Duodenal mucosa (tissue), 2 donors: ENCODE measurements around the gene CA4.

Source experiments
- H3K27ac ChIP-seq: one replicate; pipeline ENCODE4 v1.7.0; 2013; ENCODE audit warnings: low read depth, low read length
- H3K27me3 ChIP-seq, 2 donors: one replicate each; pipeline ENCODE4 v1.7.0; 2013; ENCODE audit warnings: low read length in 2 of 2, control low read depth in 1 of 2; ENCODE audit not compliant: insufficient read depth in 2 of 2, control insufficient read depth in 1 of 2
- H3K36me3 ChIP-seq, 2 donors: one replicate each; pipeline ENCODE4 v1.7.0; 2013; ENCODE audit warnings: low read length in 2 of 2, control low read depth in 1 of 2; ENCODE audit not compliant: insufficient read depth in 2 of 2, control insufficient read depth in 1 of 2
- H3K4me1 ChIP-seq, 2 donors: one replicate each; pipeline ENCODE4 v1.7.0; 2013; ENCODE audit warnings: low read length in 2 of 2, control low read depth in 1 of 2; ENCODE audit not compliant: insufficient read depth in 2 of 2, control insufficient read depth in 1 of 2
- H3K4me3 ChIP-seq, 2 donors: one replicate each; pipeline ENCODE4 v1.7.0; 2013; ENCODE audit warnings: low read length in 2 of 2, low read depth in 1 of 2
- H3K9ac ChIP-seq, 2 donors: one replicate each; pipeline ENCODE4 v1.7.0; 2013; ENCODE audit warnings: low read length in 2 of 2, low read depth in 1 of 2
- H3K9me3 ChIP-seq, 2 donors: one replicate each; pipeline ENCODE4 v1.7.0; 2013; ENCODE audit warnings: low read length in 2 of 2, control low read depth in 1 of 2; ENCODE audit not compliant: control insufficient read depth in 1 of 2

CA4 gene

GRCh38 chr17:60164697-60165096, 14.9 kb downstream of the CA4 start:
- Histone ChIP-seq H3K27ac (no peak overlapping the region), H3K4me1 (peaks cover 34 to 37% of the 10 kb centered on the region in 2 donors), H3K4me3 (no peak overlapping the region), H3K9me3 (no peaks in the 10 kb centered on the region), H3K9ac (no peak overlapping the region), H3K36me3 (no peaks in the 10 kb centered on the region), H3K27me3 (no peaks in the 10 kb centered on the region)

DNA sequence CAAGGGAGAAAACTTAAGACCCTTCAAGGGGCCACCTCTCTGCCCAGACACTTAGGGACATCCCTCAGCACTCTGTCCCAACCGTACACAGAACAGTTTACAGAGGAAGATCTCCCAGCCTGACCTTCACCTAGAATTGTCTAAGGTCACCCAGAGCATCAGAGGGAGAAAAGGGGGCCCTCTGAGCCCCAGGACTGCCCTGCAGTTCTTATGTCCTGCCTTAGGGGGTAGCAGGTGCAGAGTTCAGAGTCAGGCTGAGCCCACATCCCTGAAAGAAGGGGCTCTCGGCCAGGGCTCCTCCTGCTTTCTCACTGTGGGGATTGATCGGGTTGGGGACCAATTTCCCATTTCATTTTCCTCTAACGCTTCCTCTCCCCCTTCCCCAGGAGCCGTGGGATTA, 15.4 kb downstream of the CA4 start:
- H3K27ac ChIP-seq: no peak overlapping the region
- H3K9me3 ChIP-seq: no peaks in the 10 kb centered on the region
- H3K4me3 ChIP-seq: no peak overlapping the region
- no peaks in the 10 kb centered on the region for H3K36me3 ChIP-seq
- peaks cover 39 to 42% of the 10 kb centered on the region in 2 donors for H3K4me1 ChIP-seq
- H3K9ac ChIP-seq: no peak overlapping the region
- no peaks in the 10 kb centered on the region for H3K27me3 ChIP-seq

- H3K4me3 ChIP-seq: no peak overlapping the region
- peaks cover 47% of the 10 kb centered on the region in 2 donors for H3K4me1 ChIP-seq
- no peak overlapping the region for H3K27ac ChIP-seq
- no peak overlapping the region for H3K9ac ChIP-seq
- no peaks in the 10 kb centered on the region for H3K9me3 ChIP-seq
- H3K27me3 ChIP-seq: no peaks in the 10 kb centered on the region
- H3K36me3 ChIP-seq: no peaks in the 10 kb centered on the region
Measured at GRCh38 chr17:60165971-60166370, 16.2 kb downstream of the CA4 start.

DNA sequence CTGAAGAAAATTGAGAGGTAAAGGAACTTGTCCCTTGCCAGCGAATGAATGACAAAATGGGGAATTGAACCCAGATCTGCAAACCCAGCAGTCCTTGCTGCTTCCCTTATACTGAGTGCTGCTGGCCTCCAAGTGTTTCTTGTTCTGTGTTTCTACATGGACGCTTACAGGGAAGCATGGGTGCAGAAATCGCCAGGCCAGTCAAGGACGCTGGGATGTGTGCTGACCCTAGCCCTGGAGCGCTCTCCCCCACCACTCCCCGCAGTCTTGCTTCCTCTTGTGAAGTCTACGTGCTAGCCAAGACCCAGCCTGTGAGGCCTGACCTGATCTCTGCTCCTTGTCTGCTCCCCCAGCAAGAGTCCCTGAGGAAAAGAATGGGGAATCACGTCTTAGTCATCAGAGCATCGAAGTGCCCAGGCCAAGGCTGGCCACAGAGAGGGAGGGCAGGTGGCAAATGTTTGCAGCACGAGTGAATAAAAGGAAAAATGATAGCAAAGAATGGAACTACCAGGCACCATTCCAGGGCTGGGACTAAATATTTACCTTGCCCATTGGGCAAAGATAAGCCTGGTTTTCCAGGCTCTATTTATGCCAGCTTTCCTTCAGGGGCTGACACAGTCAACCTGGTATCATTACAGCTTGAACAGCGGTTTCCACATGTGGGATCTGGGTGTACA, 17.4 kb downstream of the CA4 start:
- H3K36me3 ChIP-seq: no peaks in the 10 kb centered on the region
- peaks cover 47 to 48% of the 10 kb centered on the region in 2 donors for H3K4me1 ChIP-seq
- no peaks in the 10 kb centered on the region for H3K27me3 ChIP-seq
- no peak overlapping the region for H3K9ac ChIP-seq
- peak overlapping the region in 1 of 2 donors; percentile 24 for H3K4me3 ChIP-seq
- H3K27ac ChIP-seq: no peak overlapping the region
- H3K9me3 ChIP-seq: no peaks in the 10 kb centered on the region

- H3K27me3 ChIP-seq: no peaks in the 10 kb centered on the region
- H3K9ac ChIP-seq: no peak overlapping the region
- H3K9me3 ChIP-seq: no peaks in the 10 kb centered on the region
- no peak overlapping the region for H3K4me3 ChIP-seq
- peaks cover 40 to 45% of the 10 kb centered on the region in 2 donors for H3K4me1 ChIP-seq
- H3K27ac ChIP-seq: no peak overlapping the region
- H3K36me3 ChIP-seq: no peaks in the 10 kb centered on the region
Measured at GRCh38 chr17:60168654-60169053, 18.9 kb downstream of the CA4 start.

- Histone ChIP-seq H3K36me3 (no peaks in the 10 kb centered on the region), H3K4me1 (peaks cover 39 to 45% of the 10 kb centered on the region in 2 donors), H3K9ac (no peak overlapping the region), H3K27me3 (no peaks in the 10 kb centered on the region), H3K27ac (no peak overlapping the region), H3K9me3 (no peaks in the 10 kb centered on the region), H3K4me3 (no peak overlapping the region)
Measured at GRCh38 chr17:60169921-60170817, 20.4 kb downstream of the CA4 start.

GRCh38 chr17:60170835-60171752, 21.3 kb downstream of the CA4 start:
- no peak overlapping the region for H3K9ac ChIP-seq
- peaks cover 30 to 37% of the 10 kb centered on the region in 2 donors for H3K4me1 ChIP-seq
- H3K27me3 ChIP-seq: no peaks in the 10 kb centered on the region
- H3K36me3 ChIP-seq: no peaks in the 10 kb centered on the region
- H3K4me3 ChIP-seq: no peak overlapping the region
- H3K27ac ChIP-seq: no peak overlapping the region
- no peaks in the 10 kb centered on the region for H3K9me3 ChIP-seq

DNA sequence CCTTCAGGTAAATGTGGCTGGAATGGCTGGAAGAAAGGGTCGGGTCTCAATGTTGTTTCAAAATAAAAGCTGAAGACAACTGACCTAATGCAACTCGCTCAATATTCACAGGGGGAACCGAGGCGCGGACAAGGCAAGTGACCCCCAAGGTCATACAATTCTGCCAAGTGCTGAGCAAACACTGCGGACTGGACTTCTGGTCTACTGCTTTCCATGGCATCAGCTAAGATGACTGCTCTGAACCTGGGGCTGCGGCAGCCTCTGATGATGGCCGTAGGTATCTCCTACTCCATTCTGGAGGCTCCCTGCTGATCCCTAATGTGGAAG, 21.9 kb downstream of the CA4 start:
- no peak overlapping the region for H3K4me3 ChIP-seq
- H3K9ac ChIP-seq: no peak overlapping the region
- H3K27me3 ChIP-seq: no peaks in the 10 kb centered on the region
- no peaks in the 10 kb centered on the region for H3K9me3 ChIP-seq
- H3K4me1 ChIP-seq: peaks cover 24 to 33% of the 10 kb centered on the region in 2 donors
- no peaks in the 10 kb centered on the region for H3K36me3 ChIP-seq
- H3K27ac ChIP-seq: no peak overlapping the region

GRCh38 chr17:60173304-60173819, 23.6 kb downstream of the CA4 start:
- Histone ChIP-seq H3K36me3 (peaks cover 0 to 3% of the 10 kb centered on the region in 2 donors), H3K4me1 (peaks cover 18 to 22% of the 10 kb centered on the region in 2 donors), H3K9me3 (no peaks in the 10 kb centered on the region), H3K27ac (no peak overlapping the region), H3K4me3 (no peak overlapping the region), H3K9ac (no peak overlapping the region), H3K27me3 (no peaks in the 10 kb centered on the region)
